Fibroblast of lung (primary cell): ENCODE measurements around the gene RCAN3. TPM values are rescaled to one million over a fixed set of nuclear protein-coding genes. Genes with fewer than 3 reads are reported as not detected.

Experiments used
- DNase-seq, 2 donors: peaks; one replicate each; pipeline versions ENCODE4 v3.0.0 to v3.0.0-alpha.2; 2010; ENCODE audit warnings: low read depth in 2 of 2
- H2AFZ ChIP-seq: 2 replicates; pipeline ENCODE4 v1.5.1; 2012; ENCODE audit warnings: low read length, control low read depth, inconsistent platforms
- H3K27ac ChIP-seq: 2 replicates; pipeline ENCODE4 v1.5.1; 2011; ENCODE audit warnings: low read length, control low read depth; ENCODE audit not compliant: insufficient read depth
- H3K27me3 ChIP-seq: 2 replicates; pipeline ENCODE4 v1.5.1; 2011; ENCODE audit warnings: mild to moderate bottlenecking, low read length; ENCODE audit not compliant: control insufficient read depth, insufficient read depth
- H3K36me3 ChIP-seq: 2 replicates; pipeline ENCODE4 v1.5.1; 2011; ENCODE audit warnings: low read length; ENCODE audit not compliant: control insufficient read depth, insufficient read depth
- H3K4me1 ChIP-seq: 2 replicates; pipeline ENCODE4 v1.5.1; 2011; ENCODE audit warnings: low read length; ENCODE audit not compliant: control insufficient read depth, insufficient read depth; ENCODE audit errors: extremely low read depth
- H3K4me2 ChIP-seq: 2 replicates; pipeline ENCODE4 v1.5.1; 2011; ENCODE audit warnings: low read length, control low read depth; ENCODE audit not compliant: insufficient read depth; ENCODE audit errors: extremely low read depth
- H3K4me3 ChIP-seq, 4 experiments: fragments of 200-600 bp in 1 of 4; sonication (generic) in 1 of 4; replicated peaks in 1 of 4; 2 replicates each; pipeline ENCODE4 v1.5.1; 2011 to 2016; ENCODE audit warnings: low read length in 4 of 4, low read depth in 3 of 4, mild to moderate bottlenecking in 3 of 4, control low read depth in 2 of 4, inconsistent platforms in 1 of 4, mixed read lengths in 1 of 4; ENCODE audit not compliant: insufficient read depth in 1 of 4; ENCODE audit errors: control extremely low read depth in 1 of 4
- H3K79me2 ChIP-seq: 2 replicates; pipeline ENCODE4 v1.5.1; 2012; ENCODE audit warnings: mild to moderate bottlenecking, low read length, inconsistent platforms; ENCODE audit not compliant: control insufficient read depth, insufficient read depth
- H3K9ac ChIP-seq: 2 replicates; pipeline ENCODE4 v1.5.1; 2011; ENCODE audit warnings: mild to moderate bottlenecking, low read length, control low read depth; ENCODE audit not compliant: insufficient read depth
- H3K9me3 ChIP-seq: 2 replicates; pipeline ENCODE4 v1.5.1; 2012; ENCODE audit warnings: low read depth, low read length; ENCODE audit not compliant: control insufficient read depth, insufficient read depth
- H4K20me1 ChIP-seq: 2 replicates; pipeline ENCODE4 v1.5.1; 2011; ENCODE audit warnings: low read length; ENCODE audit not compliant: control insufficient read depth, insufficient read depth; ENCODE audit errors: extremely low read depth
- CTCF ChIP-seq, 2 donors: IDR thresholded peaks in 1 of 2; conservative IDR thresholded peaks in 1 of 2; 1 replicate in 1 of 2; 2 replicates in 1 of 2; pipeline ENCODE4 v1.5.1; 2011 to 2012; ENCODE audit warnings: low read length in 2 of 2, control low read depth in 1 of 2, inconsistent platforms in 1 of 2, low read depth in 1 of 2, mild to moderate bottlenecking in 1 of 2
- EZH2 ChIP-seq: IDR thresholded peaks from 2 replicates; pipeline ENCODE4 v1.5.1; 2012; ENCODE audit warnings: low read length, control low read depth, mild to moderate bottlenecking; ENCODE audit errors: missing control alignments
- polyA plus RNA-seq, 2 donors: library from polyadenylated mRNA; depleted of rRNA in 1 of 2; stranded (reverse) in 1 of 2; unstranded in 1 of 2; fragments of >200 nt; gene quantifications; 2 replicates each; pipeline ENCODE4 v1.2.1, GENCODE V29; 2011 to 2012; ENCODE audit warnings: missing spikeins in 1 of 2
- total RNA-seq: library from RNA; depleted of rRNA; stranded (reverse); fragments of >200 nt; gene quantifications from 2 replicates; pipeline ENCODE4 v1.2.1, GENCODE V29; 2014

The RCAN3 gene
- total and polyA plus RNA-seq, 2 donors (not counting 1 experiment from before 2014, with no cell fraction given) = 5.0 to 17.3 TPM

GRCh38 chr1:24540051-24540905, 37.6 kb downstream of the RCAN3 start:
- H3K9me3 ChIP-seq = no peaks in the 10 kb centered on the region
- H3K27me3 ChIP-seq = no peaks in the 10 kb centered on the region
- TF ChIP-seq EZH2 (no peak), CTCF (conservative IDR thresholded peaks at IDR 0.05 in 1 of 2, IDR thresholded peaks at IDR 0.05 in 1 of 2; ENCODE audit: low read depth in 1 of 2, low read length in 2 of 2) (no peak)
- H3K79me2 ChIP-seq = no peaks in the 10 kb centered on the region
- H3K36me3 ChIP-seq = no peaks in the 10 kb centered on the region
- peaks cover 7% of the 10 kb centered on the region for H3K4me1 ChIP-seq
- no peak overlapping the region for H3K9ac ChIP-seq
- H3K4me3 ChIP-seq = no peak overlapping the region
- no peak overlapping the region for H2AFZ ChIP-seq
- H3K27ac ChIP-seq = no peak overlapping the region
- DNase-seq = no peak
- no peak overlapping the region for H3K4me2 ChIP-seq
- no peaks in the 10 kb centered on the region for H4K20me1 ChIP-seq

GRCh38 chr1:24540906-24541710, 38.5 kb downstream of the RCAN3 start:
- peaks cover 7% of the 10 kb centered on the region for H3K4me1 ChIP-seq
- no peaks in the 10 kb centered on the region for H3K27me3 ChIP-seq
- DNase-seq = peak; percentile 67 to 82
- no peaks in the 10 kb centered on the region for H4K20me1 ChIP-seq
- TF ChIP-seq EZH2 (no peak), CTCF (conservative IDR thresholded peaks at IDR 0.05 in 1 of 2, IDR thresholded peaks at IDR 0.05 in 1 of 2; ENCODE audit: low read depth in 1 of 2, low read length in 2 of 2) (no peak)
- H3K9ac ChIP-seq = no peak overlapping the region
- H3K27ac ChIP-seq = no peak overlapping the region
- H2AFZ ChIP-seq = no peak overlapping the region
- H3K4me2 ChIP-seq = peak overlapping the region; percentile 8
- no peaks in the 10 kb centered on the region for H3K36me3 ChIP-seq
- no peaks in the 10 kb centered on the region for H3K79me2 ChIP-seq
- H3K4me3 ChIP-seq = no peak overlapping the region
- H3K9me3 ChIP-seq = no peaks in the 10 kb centered on the region

- Histone ChIP-seq H3K4me1 (peaks cover 7% of the 10 kb centered on the region), H3K9ac (no peak overlapping the region), H3K27me3 (no peaks in the 10 kb centered on the region), H3K79me2 (no peaks in the 10 kb centered on the region), H2AFZ (no peak overlapping the region), H3K36me3 (no peaks in the 10 kb centered on the region), H3K4me3 (no peak overlapping the region), H4K20me1 (no peaks in the 10 kb centered on the region), H3K4me2 (no peak overlapping the region), H3K27ac (no peak overlapping the region), H3K9me3 (no peaks in the 10 kb centered on the region)
- no peak for DNase-seq
- TF ChIP-seq EZH2 (no peak), CTCF (conservative IDR thresholded peaks at IDR 0.05 in 1 of 2, IDR thresholded peaks at IDR 0.05 in 1 of 2; ENCODE audit: low read depth in 1 of 2, low read length in 2 of 2) (peak; percentile 34 to 50)
Observed at GRCh38 chr1:24541711-24542346, 39.2 kb downstream of the RCAN3 start.
